HEK293 (cell line): ENCODE data around the gene PAX7.

Source experiments
- CTCF ChIA-PET: fragments of 350-600 bp; formaldehyde crosslinking; extraction: SDS; loops from one replicate; lab custom pipeline; 2021; ENCODE audit warnings: antibody characterized with exemption; lab: Yijun Ruan, JAX
- POLR2A ChIA-PET: fragments of 300-600 bp; formaldehyde crosslinking; extraction: SDS; loops from one replicate; lab custom pipeline; 2020; ENCODE audit warnings: antibody characterized with exemption, inconsistent platforms; lab: Yijun Ruan, JAX
- H3K27ac ChIP-seq: fragments of 200-500 bp; sonication (Bioruptor generic); 2 replicates; pipeline ENCODE4 v1.5.1; 2014; ENCODE audit warnings: low read depth, low read length, control low read depth, inconsistent platforms; ENCODE audit errors: extremely low read depth
- H3K36me3 ChIP-seq, 2 experiments: fragments of 200-500 bp in 1 of 2; sonication (Bioruptor generic) in 1 of 2; 1 replicate in 1 of 2; 2 replicates in 1 of 2; pipeline ENCODE4 v1.5.1; 2014 to 2017; ENCODE audit warnings: inconsistent platforms in 2 of 2, low read length in 2 of 2; ENCODE audit not compliant: control insufficient read depth in 2 of 2, insufficient read depth in 1 of 2
- H3K4me1 ChIP-seq: fragments of 200-500 bp; sonication (Bioruptor generic); 2 replicates; pipeline ENCODE4 v1.5.1; 2014; ENCODE audit warnings: mild to moderate bottlenecking, low read length, inconsistent platforms; ENCODE audit not compliant: control insufficient read depth, insufficient read depth
- H3K4me3 ChIP-seq: 2 replicates; pipeline ENCODE4 v1.5.1; 2011; ENCODE audit warnings: low read depth, mild to moderate bottlenecking, control low read depth, low read length, moderate library complexity
- H3K9me3 ChIP-seq: fragments of 200-500 bp; sonication (Bioruptor generic); 2 replicates; pipeline ENCODE4 v1.5.1; 2014; ENCODE audit warnings: low read depth, low read length, inconsistent platforms; ENCODE audit not compliant: control insufficient read depth, insufficient read depth
- BCL11B ChIP-seq: fragments of 450-650 bp; formaldehyde crosslinking; IDR thresholded peaks from 2 replicates; pipeline ENCODE4 v1.5.1; 2016; ENCODE audit warnings: low read depth, missing biosample characterization, missing genetic modification characterization
- SP7 ChIP-seq: fragments of 450-650 bp; formaldehyde crosslinking; IDR thresholded peaks from 2 replicates; pipeline ENCODE4 v1.5.1; 2016; ENCODE audit warnings: missing biosample characterization, missing genetic modification characterization
- YY1 ChIP-seq: fragments of 450-650 bp; formaldehyde crosslinking; IDR thresholded peaks from 2 replicates; pipeline ENCODE4 v1.5.1; 2018; ENCODE audit warnings: missing biosample characterization, missing genetic modification characterization
- ZBTB20 ChIP-seq: fragments of 450-650 bp; formaldehyde crosslinking; IDR thresholded peaks from 2 replicates; pipeline ENCODE4 v1.5.1; 2016; ENCODE audit warnings: missing biosample characterization, missing genetic modification characterization
- ZNF114 ChIP-seq: fragments of 450-650 bp; formaldehyde crosslinking; IDR thresholded peaks from 2 replicates; pipeline ENCODE4 v1.5.0; 2017; ENCODE audit warnings: missing biosample characterization, missing genetic modification characterization
- ZNF2 ChIP-seq: fragments of 450-650 bp; formaldehyde crosslinking; IDR thresholded peaks from 2 replicates; pipeline ENCODE4 v1.5.1; 2016; ENCODE audit warnings: missing biosample characterization, missing genetic modification characterization
- ZNF221 ChIP-seq: fragments of 450-650 bp; formaldehyde crosslinking; IDR thresholded peaks from 2 replicates; pipeline ENCODE4 v1.5.1; 2017; ENCODE audit warnings: missing biosample characterization, missing genetic modification characterization, borderline replicate concordance
- ZNF266 ChIP-seq: fragments of 450-650 bp; formaldehyde crosslinking; IDR thresholded peaks from 2 replicates; pipeline ENCODE4 v1.5.1; 2016; ENCODE audit warnings: missing biosample characterization, missing genetic modification characterization, low read depth
- ZNF274 ChIP-seq, 2 experiments: fragments of 200-500 bp in 1 of 2; fragments of 450-650 bp in 1 of 2; sonication (Bioruptor generic) in 1 of 2; formaldehyde crosslinking in 1 of 2; IDR thresholded peaks; 2 replicates each; pipeline versions ENCODE4 v1.5.1 to v1.6.1; 2014 to 2016; ENCODE audit warnings: borderline replicate concordance in 1 of 2, inconsistent platforms in 1 of 2, low read length in 1 of 2, missing biosample characterization in 1 of 2, missing genetic modification characterization in 1 of 2
- ZNF416 ChIP-seq: fragments of 450-650 bp; formaldehyde crosslinking; IDR thresholded peaks from 2 replicates; pipeline ENCODE4 v1.5.1; 2016; ENCODE audit warnings: missing biosample characterization, missing genetic modification characterization
- ZNF426 ChIP-seq: fragments of 450-650 bp; formaldehyde crosslinking; IDR thresholded peaks from 2 replicates; pipeline ENCODE4 v1.5.1; 2017; ENCODE audit warnings: missing biosample characterization, missing genetic modification characterization, mild to moderate bottlenecking, inconsistent platforms, moderate library complexity
- ZNF510 ChIP-seq: fragments of 450-650 bp; formaldehyde crosslinking; IDR thresholded peaks from 2 replicates; pipeline ENCODE4 v1.5.1; 2018; ENCODE audit warnings: mild to moderate bottlenecking, missing genetic modification characterization, missing biosample characterization; ENCODE audit not compliant: insufficient replicate concordance
- ZNF514 ChIP-seq: fragments of 450-650 bp; formaldehyde crosslinking; IDR thresholded peaks from 2 replicates; pipeline ENCODE4 v1.5.1; 2016; ENCODE audit warnings: missing biosample characterization, missing genetic modification characterization
- ZNF596 ChIP-seq: fragments of 450-650 bp; IDR thresholded peaks from 2 replicates; pipeline ENCODE4 v1.5.0; 2018; ENCODE audit warnings: missing biosample characterization, mild to moderate bottlenecking, missing genetic modification characterization, moderate library complexity
- ZNF626 ChIP-seq: fragments of 450-650 bp; sonication (Bioruptor Pico); formaldehyde crosslinking; IDR thresholded peaks from 2 replicates; pipeline ENCODE4 v1.5.1; 2018; ENCODE audit warnings: missing biosample characterization, missing genetic modification characterization, inconsistent platforms
- ZNF654 ChIP-seq: fragments of 450-650 bp; formaldehyde crosslinking; IDR thresholded peaks from 2 replicates; pipeline ENCODE4 v1.5.1; 2016; ENCODE audit warnings: low read depth, missing biosample characterization, missing genetic modification characterization
- ZNF776 ChIP-seq: fragments of 450-650 bp; formaldehyde crosslinking; IDR thresholded peaks from 2 replicates; pipeline ENCODE4 v1.5.0; 2017; ENCODE audit warnings: missing biosample characterization, missing genetic modification characterization, borderline replicate concordance
- TF ChIP-seq, protein P1 (sequence below): fragments of 450-650 bp; formaldehyde crosslinking; IDR thresholded peaks from 2 replicates; pipeline ENCODE4 v1.5.1; 2017; ENCODE audit warnings: missing biosample characterization, missing genetic modification characterization
- TF ChIP-seq, protein P2 (sequence below): fragments of 450-650 bp; formaldehyde crosslinking; IDR thresholded peaks from 2 replicates; pipeline ENCODE4 v1.5.1; 2016; ENCODE audit warnings: missing biosample characterization, missing genetic modification characterization
- TF ChIP-seq, protein P3 (sequence below): fragments of 450-650 bp; formaldehyde crosslinking; IDR thresholded peaks from 2 replicates; pipeline ENCODE4 v1.5.1; 2016; ENCODE audit warnings: missing biosample characterization, missing genetic modification characterization

PAX7 gene

DNA sequence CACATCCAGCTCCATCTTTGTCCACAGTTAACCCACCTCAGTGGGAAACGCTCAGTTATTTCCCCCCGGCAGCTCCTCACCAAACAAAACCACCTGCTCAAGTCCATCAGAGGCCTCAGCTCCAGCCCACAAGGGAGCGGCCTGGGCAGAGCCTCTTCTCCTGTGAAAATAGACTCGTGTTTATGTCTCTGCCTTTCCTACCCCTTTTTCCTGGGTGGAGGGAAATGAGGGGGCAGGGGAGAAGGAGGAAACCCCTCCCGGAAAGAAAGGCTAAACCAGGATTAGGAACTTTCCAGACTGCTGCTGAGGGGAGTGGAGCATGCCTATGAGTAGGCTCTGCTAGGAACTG is 81.6 kb downstream of the PAX7 start:
- TF ChIP-seq BCL11B (tag by site-specific recombination) (no peak), ZNF274 (IDR thresholded peaks at IDR 0.05; ENCODE audit: low read length) (no peak), ZNF274 (tag by site-specific recombination; IDR thresholded peaks at IDR 0.05; ENCODE audit: borderline replicate concordance) (no peak), ZNF514 (tag by site-specific recombination) (no peak), ZNF221 (tag by site-specific recombination) (no peak), ZNF510 (tag by site-specific recombination) (no peak), ZNF426 (no peak), ZNF416 (tag by site-specific recombination) (no peak), ZNF114 (no peak), YY1 (tag by site-specific recombination) (no peak), SP7 (tag by site-specific recombination) (no peak), ZNF776 (tag by site-specific recombination) (no peak), ZNF2 (tag by site-specific recombination) (no peak), ZNF266 (no peak), ZNF626 (tag by site-specific recombination) (no peak), ZNF596 (tag by site-specific recombination) (no peak)
- TF ChIP-seq, protein P1, sequence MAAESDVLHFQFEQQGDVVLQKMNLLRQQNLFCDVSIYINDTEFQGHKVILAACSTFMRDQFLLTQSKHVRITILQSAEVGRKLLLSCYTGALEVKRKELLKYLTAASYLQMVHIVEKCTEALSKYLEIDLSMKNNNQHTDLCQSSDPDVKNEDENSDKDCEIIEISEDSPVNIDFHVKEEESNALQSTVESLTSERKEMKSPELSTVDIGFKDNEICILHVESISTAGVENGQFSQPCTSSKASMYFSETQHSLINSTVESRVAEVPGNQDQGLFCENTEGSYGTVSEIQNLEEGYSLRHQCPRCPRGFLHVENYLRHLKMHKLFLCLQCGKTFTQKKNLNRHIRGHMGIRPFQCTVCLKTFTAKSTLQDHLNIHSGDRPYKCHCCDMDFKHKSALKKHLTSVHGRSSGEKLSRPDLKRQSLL (tag by site-specific recombination) = no peak
- TF ChIP-seq, protein P2, sequence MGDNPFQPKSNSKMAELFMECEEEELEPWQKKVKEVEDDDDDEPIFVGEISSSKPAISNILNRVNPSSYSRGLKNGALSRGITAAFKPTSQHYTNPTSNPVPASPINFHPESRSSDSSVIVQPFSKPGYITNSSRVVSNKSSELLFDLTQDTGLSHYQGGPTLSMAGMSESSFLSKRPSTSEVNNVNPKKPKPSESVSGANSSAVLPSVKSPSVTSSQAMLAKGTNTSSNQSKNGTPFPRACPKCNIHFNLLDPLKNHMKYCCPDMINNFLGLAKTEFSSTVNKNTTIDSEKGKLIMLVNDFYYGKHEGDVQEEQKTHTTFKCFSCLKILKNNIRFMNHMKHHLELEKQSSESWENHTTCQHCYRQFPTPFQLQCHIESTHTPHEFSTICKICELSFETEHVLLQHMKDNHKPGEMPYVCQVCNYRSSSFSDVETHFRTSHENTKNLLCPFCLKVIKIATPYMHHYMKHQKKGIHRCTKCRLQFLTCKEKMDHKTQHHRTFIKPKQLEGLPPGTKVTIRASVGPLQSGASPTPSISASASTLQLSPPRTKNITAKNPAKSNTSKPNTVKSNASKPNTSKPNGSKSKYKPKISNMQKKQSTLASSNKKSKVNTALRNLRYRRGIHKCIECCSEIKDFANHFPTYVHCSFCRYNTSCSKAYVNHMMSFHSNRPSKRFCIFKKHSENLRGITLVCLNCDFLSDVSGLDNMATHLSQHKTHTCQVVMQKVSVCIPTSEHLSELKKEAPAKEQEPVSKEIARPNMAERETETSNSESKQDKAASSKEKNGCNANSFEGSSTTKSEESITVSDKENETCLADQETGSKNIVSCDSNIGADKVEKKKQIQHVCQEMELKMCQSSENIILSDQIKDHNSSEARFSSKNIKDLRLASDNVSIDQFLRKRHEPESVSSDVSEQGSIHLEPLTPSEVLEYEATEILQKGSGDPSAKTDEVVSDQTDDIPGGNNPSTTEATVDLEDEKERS (tag by site-specific recombination) = no peak
- TF ChIP-seq, protein P3, sequence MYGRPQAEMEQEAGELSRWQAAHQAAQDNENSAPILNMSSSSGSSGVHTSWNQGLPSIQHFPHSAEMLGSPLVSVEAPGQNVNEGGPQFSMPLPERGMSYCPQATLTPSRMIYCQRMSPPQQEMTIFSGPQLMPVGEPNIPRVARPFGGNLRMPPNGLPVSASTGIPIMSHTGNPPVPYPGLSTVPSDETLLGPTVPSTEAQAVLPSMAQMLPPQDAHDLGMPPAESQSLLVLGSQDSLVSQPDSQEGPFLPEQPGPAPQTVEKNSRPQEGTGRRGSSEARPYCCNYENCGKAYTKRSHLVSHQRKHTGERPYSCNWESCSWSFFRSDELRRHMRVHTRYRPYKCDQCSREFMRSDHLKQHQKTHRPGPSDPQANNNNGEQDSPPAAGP (tag by site-specific recombination) = no peak
- ChIA-PET POLR2A (no interaction called here), CTCF (no interaction called here)

DNA sequence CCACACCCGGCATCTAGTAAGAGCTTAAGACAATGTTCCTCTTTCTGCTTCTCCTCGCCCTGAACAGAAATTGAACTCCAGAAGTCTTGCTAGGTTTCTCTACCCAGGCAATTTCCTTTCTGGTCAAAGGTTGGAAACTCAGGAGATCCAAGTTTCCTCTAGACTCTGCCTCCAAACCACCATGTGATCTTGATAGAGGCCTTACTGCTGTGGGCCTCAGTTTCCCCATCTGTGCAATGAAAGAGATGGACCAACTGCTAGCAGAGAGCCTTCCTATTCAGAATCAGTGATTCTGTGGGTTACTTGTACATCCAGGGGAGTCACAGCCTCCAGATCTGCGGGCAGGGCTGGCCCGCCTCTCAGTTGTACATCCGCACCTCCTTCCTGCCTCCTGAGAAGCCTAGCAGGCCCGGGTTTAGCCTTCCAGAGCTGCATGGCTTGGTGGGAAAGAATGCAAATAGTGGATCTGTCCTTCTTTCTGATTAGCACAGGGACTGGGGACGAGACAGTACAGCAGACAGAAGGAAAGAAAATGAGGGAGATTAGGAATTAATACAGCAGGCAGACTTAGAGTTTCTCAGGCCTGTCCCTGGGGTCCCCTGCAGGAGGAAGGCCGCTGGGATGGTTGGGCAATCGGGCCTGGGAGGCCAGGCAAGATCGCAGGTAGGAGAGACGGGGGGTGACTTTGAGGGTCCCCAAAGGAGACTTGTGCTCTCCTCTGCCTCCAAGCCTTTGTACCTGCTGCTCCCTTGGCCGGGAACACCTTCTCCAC is 83.9 kb downstream of the PAX7 start:
- no peaks in the 10 kb centered on the region for H3K4me1 ChIP-seq
- no peaks in the 10 kb centered on the region for H3K36me3 ChIP-seq
- H3K4me3 ChIP-seq = no peak overlapping the region
- H3K27ac ChIP-seq = no peak overlapping the region
- H3K9me3 ChIP-seq = no peaks in the 10 kb centered on the region
- no peak for TF ChIP-seq ZNF654
- no peak for TF ChIP-seq ZBTB20
- ChIA-PET CTCF (no interaction called here), POLR2A (no interaction called here)

More for the DNA sequence above, 81.6 kb downstream of the PAX7 start:
- no peaks in the 10 kb centered on the region for H3K36me3 ChIP-seq
- H3K4me1 ChIP-seq = no peaks in the 10 kb centered on the region
- no peaks in the 10 kb centered on the region for H3K9me3 ChIP-seq
- no peak overlapping the region for H3K4me3 ChIP-seq
- no peak overlapping the region for H3K27ac ChIP-seq
